ENCODE measurements around the gene XCL2.
"Not testable (repeated sequence)": the region's sequence is repeated elsewhere in the genome, so short reads cannot be mapped to it uniquely, and the experiment has no call there.

XCL2 gene

GRCh38 chr1:168545678-168546552, 2.1 kb upstream of the XCL2 start:
- H3K4me3 ChIP-seq (ENCODE audit: low read depth, low read length) = not testable (repeated sequence)
- DNase-seq (ENCODE audit: low read depth) = peak; percentile 60
- TF ChIP-seq CTCF (conservative IDR thresholded peaks at IDR 0.05; ENCODE audit: low read depth, low read length) = peak; percentile 59

DNA sequence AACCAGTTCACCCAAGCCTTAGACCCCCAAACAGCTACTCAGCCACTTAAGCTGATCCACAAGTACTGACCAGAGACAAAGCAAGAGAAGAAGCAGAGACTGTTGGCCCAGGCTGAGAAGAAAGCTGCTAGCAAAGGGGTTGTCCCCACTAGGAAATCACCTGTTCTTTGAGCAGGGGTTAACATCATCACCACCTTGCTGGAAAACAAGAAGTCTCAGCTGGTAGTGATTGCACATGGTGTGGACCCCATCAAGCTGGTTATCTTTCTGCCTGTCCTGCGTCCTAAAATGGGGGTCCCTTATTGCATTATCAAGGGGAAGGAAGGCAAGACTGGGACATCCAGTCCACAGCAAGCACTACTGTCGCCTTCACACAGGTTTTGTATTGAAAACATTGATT, 819 bp downstream of the XCL2 start:
- not testable (repeated sequence) for DNase-seq (ENCODE audit: low read depth); H3K4me3 ChIP-seq (ENCODE audit: low read depth, low read length)

GRCh38 chr1:168540798-168541197, 3.0 kb downstream of the XCL2 start:
- not testable (repeated sequence) for DNase-seq (ENCODE audit: low read depth); H3K4me3 ChIP-seq (ENCODE audit: low read depth, low read length)

GRCh38 chr1:168535536-168535935, 8.3 kb downstream of the XCL2 start:
- no peak for DNase-seq (ENCODE audit: low read depth)
- H3K4me3 ChIP-seq (ENCODE audit: low read depth, low read length) = no peak overlapping the region
- TF ChIP-seq CTCF (conservative IDR thresholded peaks at IDR 0.05; ENCODE audit: low read depth, low read length) = no peak

GRCh38 chr1:168531615-168532345, 12.0 kb downstream of the XCL2 start:
- DNase-seq (ENCODE audit: low read depth) = no peak
- TF ChIP-seq CTCF (conservative IDR thresholded peaks at IDR 0.05; ENCODE audit: low read depth, low read length) = no peak
- no peak overlapping the region for H3K4me3 ChIP-seq (ENCODE audit: low read depth, low read length)

GRCh38 chr1:168529518-168529917, 14.3 kb downstream of the XCL2 start:
- DNase-seq (ENCODE audit: low read depth) = no peak
- TF ChIP-seq CTCF (conservative IDR thresholded peaks at IDR 0.05; ENCODE audit: low read depth, low read length) = no peak
- no peak overlapping the region for H3K4me3 ChIP-seq (ENCODE audit: low read depth, low read length)

- H3K4me3 ChIP-seq (ENCODE audit: low read depth, low read length) = no peak overlapping the region
- no peak for TF ChIP-seq CTCF (conservative IDR thresholded peaks at IDR 0.05; ENCODE audit: low read depth, low read length)
- no peak for DNase-seq (ENCODE audit: low read depth)
Measured at GRCh38 chr1:168521401-168522000, 22.3 kb downstream of the XCL2 start.
